Liver (tissue), 9 donors: Measurements from ENCODE around the gene TFPI. TPM values are rescaled to one million over a fixed set of nuclear protein-coding genes. Genes with fewer than 3 reads are reported as not detected.

ENCODE experiments used
- DNase-seq: peaks from one replicate; pipeline ENCODE4 v3.0.0-alpha.2; 2017; ENCODE audit warnings: low spot score
- H3K27ac ChIP-seq, 2 donors: one replicate each; pipeline ENCODE4 v1.7.0; 2013; ENCODE audit warnings: inconsistent platforms in 2 of 2, low read length in 2 of 2, control low read depth in 1 of 2, low read depth in 1 of 2, mild to moderate bottlenecking in 1 of 2
- H3K27me3 ChIP-seq, 4 donors: one replicate each; pipeline versions ENCODE4 v1.6.1 to v1.7.0; 2013; ENCODE audit warnings: low read length in 3 of 4, inconsistent platforms in 1 of 4, mild to moderate bottlenecking in 1 of 4, moderate library complexity in 1 of 4; ENCODE audit not compliant: control insufficient read depth in 4 of 4, insufficient read depth in 4 of 4
- H3K36me3 ChIP-seq, 4 donors: one replicate each; pipeline versions ENCODE4 v1.6.1 to v1.7.0; 2013; ENCODE audit warnings: low read length in 3 of 4, mild to moderate bottlenecking in 3 of 4, low read depth in 1 of 4, moderate library complexity in 1 of 4; ENCODE audit not compliant: control insufficient read depth in 4 of 4, insufficient read depth in 3 of 4
- H3K4me1 ChIP-seq, 4 donors: one replicate each; pipeline versions ENCODE4 v1.6.1 to v1.7.0; 2013; ENCODE audit warnings: low read length in 3 of 4, mild to moderate bottlenecking in 3 of 4, moderate library complexity in 1 of 4; ENCODE audit not compliant: control insufficient read depth in 4 of 4, insufficient read depth in 4 of 4
- H3K4me3 ChIP-seq, 3 donors: one replicate each; pipeline versions ENCODE4 v1.6.1 to v1.7.0; 2013; ENCODE audit warnings: low read length in 3 of 3, control low read depth in 1 of 3, low read depth in 1 of 3, mild to moderate bottlenecking in 1 of 3
- H3K9ac ChIP-seq, 2 donors: one replicate each; pipeline ENCODE4 v1.7.0; 2013; ENCODE audit warnings: low read length in 2 of 2, mild to moderate bottlenecking in 2 of 2, moderate library complexity in 2 of 2, control low read depth in 1 of 2, low read depth in 1 of 2
- H3K9me3 ChIP-seq, 4 donors: one replicate each; pipeline versions ENCODE4 v1.6.1 to v1.7.0; 2013; ENCODE audit warnings: low read length in 3 of 4; ENCODE audit not compliant: control insufficient read depth in 4 of 4
- ATF3 ChIP-seq: IDR thresholded peaks from 2 replicates; pipeline ENCODE4 v1.6.1; 2016; ENCODE audit warnings: antibody characterized with exemption
- EGR1 ChIP-seq, 2 donors: IDR thresholded peaks; 2 replicates each; pipeline ENCODE4 v1.6.1; 2016 to 2018; ENCODE audit warnings: antibody characterized with exemption in 2 of 2, low read depth in 2 of 2
- FOXA1 ChIP-seq: IDR thresholded peaks from 2 replicates; pipeline ENCODE4 v1.6.1; 2016; ENCODE audit warnings: antibody characterized with exemption
- FOXA2 ChIP-seq: IDR thresholded peaks from 2 replicates; pipeline ENCODE4 v1.6.1; 2016; ENCODE audit warnings: antibody characterized with exemption
- GABPA ChIP-seq, 2 donors: IDR thresholded peaks in 1 of 2; conservative IDR thresholded peaks in 1 of 2; 2 replicates each; pipeline ENCODE4 v1.6.1; 2016; ENCODE audit warnings: antibody characterized with exemption in 2 of 2, mild to moderate bottlenecking in 1 of 2, moderate library complexity in 1 of 2
- HNF4A ChIP-seq, 2 donors: conservative IDR thresholded peaks; 2 replicates each; pipeline ENCODE4 v1.6.1; 2016; ENCODE audit warnings: antibody characterized with exemption in 2 of 2, mild to moderate bottlenecking in 2 of 2
- HNF4G ChIP-seq: IDR thresholded peaks from 2 replicates; pipeline ENCODE4 v1.6.1; 2016; ENCODE audit warnings: antibody characterized with exemption
- JUND ChIP-seq, 2 donors: IDR thresholded peaks; 2 replicates each; pipeline ENCODE4 v1.6.1; 2016; ENCODE audit warnings: antibody characterized with exemption in 2 of 2
- MAX ChIP-seq: IDR thresholded peaks from 2 replicates; pipeline ENCODE4 v1.6.1; 2016; ENCODE audit warnings: antibody characterized with exemption
- NR2F2 ChIP-seq: IDR thresholded peaks from 2 replicates; pipeline ENCODE4 v1.6.1; 2016; ENCODE audit warnings: antibody characterized with exemption
- RAD21 ChIP-seq, 2 donors: IDR thresholded peaks; 2 replicates each; pipeline ENCODE4 v1.6.1; 2016; ENCODE audit warnings: antibody characterized with exemption in 2 of 2, mild to moderate bottlenecking in 2 of 2
- RXRA ChIP-seq, 2 donors: IDR thresholded peaks; 2 replicates each; pipeline ENCODE4 v1.6.1; 2017 to 2018; ENCODE audit warnings: antibody characterized with exemption in 2 of 2, mild to moderate bottlenecking in 1 of 2
- SP1 ChIP-seq: IDR thresholded peaks from 2 replicates; pipeline ENCODE4 v1.6.1; 2018; ENCODE audit warnings: antibody characterized with exemption, mild to moderate bottlenecking
- TAF1 ChIP-seq: conservative IDR thresholded peaks from 2 replicates; pipeline ENCODE4 v1.6.1; 2016; ENCODE audit warnings: antibody characterized with exemption, mild to moderate bottlenecking
- YY1 ChIP-seq: IDR thresholded peaks from 2 replicates; pipeline ENCODE4 v1.6.1; 2016; ENCODE audit warnings: antibody characterized with exemption, mild to moderate bottlenecking
- WGBS: extraction: QIAGEN DNeasy Blood & Tissue Kit; methylation state at CpG from one replicate; pipeline ENCODE4 v1.1.7; 2013; 5-methylcytosine and 5-hydroxymethylcytosine counted together
- polyA plus RNA-seq, 2 donors: library from polyadenylated mRNA; stranded (reverse) in 1 of 2; unstranded in 1 of 2; fragments of 200-250 nt in 1 of 2; fragments of >200 nt in 1 of 2; fragmentation: Nextera tagmentation in 1 of 2; extraction: Ambion mirVana in 1 of 2; gene quantifications; one replicate each; pipeline versions ENCODE4 v1.2.1 to v1.2.3, GENCODE V29; 2013 to 2015
- total RNA-seq, 2 donors: library from RNA; depleted of rRNA; stranded (reverse); fragments of >200 nt; gene quantifications; one replicate each; pipeline ENCODE4 v1.2.3, GENCODE V29; 2014
- TF ChIP-seq, protein P1 (sequence below): IDR thresholded peaks from 2 replicates; pipeline ENCODE4 v1.6.1; 2016; ENCODE audit warnings: antibody characterized with exemption
- TF ChIP-seq, protein P2 (sequence below): IDR thresholded peaks from 2 replicates; pipeline ENCODE4 v1.6.1; 2016; ENCODE audit warnings: antibody characterized with exemption, mild to moderate bottlenecking
- donor health status: healthy.
- donor health status: healthy.
- donor health status: healthy.
- donor health status: healthy.
- donor health status: healthy.

The TFPI gene
- total and polyA plus RNA-seq, 4 donors: 55.8 to 211 (median 130) TPM

- no peaks in the 10 kb centered on the region for H3K27me3 ChIP-seq
- H3K9ac ChIP-seq: no peak overlapping the region
- H3K9me3 ChIP-seq: no peaks in the 10 kb centered on the region
- peaks cover 0 to 14% (median 9%) of the 10 kb centered on the region in 4 donors for H3K36me3 ChIP-seq
- TF ChIP-seq SP1 (no peak), RXRA (IDR thresholded peaks at IDR 0.05) (no peak), EGR1 (IDR thresholded peaks at IDR 0.05; ENCODE audit: low read depth in 2 of 2) (no peak), ATF3 (no peak), TAF1 (no peak), MAX (no peak), HNF4A (conservative IDR thresholded peaks at IDR 0.05) (no peak), FOXA2 (no peak)
- no peak overlapping the region for H3K27ac ChIP-seq
- H3K4me1 ChIP-seq: peaks cover 5 to 32% (median 12%) of the 10 kb centered on the region in 4 donors
- WGBS: 94% methylated on average over 1 of the region's 1 CpG
- no peak for DNase-seq
- no peak overlapping the region for H3K4me3 ChIP-seq
Observed at GRCh38 chr2:187525163-187525900, 28.9 kb downstream of the TFPI start.

DNA sequence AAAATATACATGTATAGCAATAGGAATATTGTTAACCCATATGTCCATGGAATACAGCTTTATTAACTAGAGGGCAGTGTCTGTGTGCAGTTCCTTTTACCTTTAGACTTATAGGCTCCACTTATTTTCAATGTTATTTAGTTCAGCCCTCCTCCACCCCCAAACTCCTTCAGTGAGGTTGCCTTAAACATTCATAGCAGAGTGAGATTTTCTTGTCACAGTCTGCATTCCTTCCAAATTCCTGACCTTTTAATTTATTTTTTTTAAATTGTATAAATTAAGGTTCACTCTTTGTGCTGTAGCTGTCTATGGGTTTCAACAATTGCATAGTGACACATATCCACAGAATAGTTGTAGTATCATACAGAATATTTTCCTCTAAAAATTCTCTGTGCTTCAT lies 30.9 kb downstream of the TFPI start:
- Histone ChIP-seq H3K4me1 (peaks cover 0 to 18% (median 6%) of the 10 kb centered on the region in 4 donors), H3K9me3 (no peaks in the 10 kb centered on the region), H3K27me3 (no peaks in the 10 kb centered on the region), H3K9ac (no peak overlapping the region), H3K27ac (no peak overlapping the region), H3K4me3 (no peak overlapping the region), H3K36me3 (peaks cover 5 to 23% (median 12%) of the 10 kb centered on the region in 4 donors)
- no peak for DNase-seq
- TF ChIP-seq RAD21 (IDR thresholded peaks at IDR 0.05) (no peak), TAF1 (no peak), RXRA (IDR thresholded peaks at IDR 0.05) (no peak), FOXA1 (no peak), EGR1 (IDR thresholded peaks at IDR 0.05; ENCODE audit: low read depth in 2 of 2) (no peak), YY1 (no peak), HNF4A (conservative IDR thresholded peaks at IDR 0.05) (no peak), NR2F2 (no peak)

DNA sequence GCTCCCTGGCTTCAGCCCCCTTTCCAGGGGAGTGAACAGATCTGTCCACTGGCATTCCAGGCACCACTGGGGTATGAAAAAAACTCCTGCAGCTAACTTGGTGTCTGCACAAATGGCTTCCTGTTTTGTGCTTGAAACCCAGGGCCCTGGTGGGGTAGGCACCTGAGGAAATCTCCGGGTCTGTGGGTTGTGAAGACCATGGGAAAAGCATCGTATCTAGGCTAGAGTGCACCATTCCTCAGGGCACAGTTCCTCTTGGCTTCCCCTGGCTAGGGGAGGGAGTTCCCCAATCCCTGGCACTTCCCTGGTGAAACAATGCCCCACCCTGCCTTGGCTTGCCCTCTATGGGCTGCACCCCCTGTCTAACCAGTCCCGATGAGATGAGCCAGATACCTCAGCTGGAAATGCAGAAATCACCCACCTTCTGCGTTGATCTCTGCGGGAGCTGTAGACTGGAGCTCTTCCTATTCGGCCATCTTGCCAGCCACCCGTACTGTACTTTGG lies 34.1 kb downstream of the TFPI start:
- DNase-seq: no peak
- Histone ChIP-seq H3K9ac (no peak overlapping the region), H3K4me3 (no peak overlapping the region), H3K36me3 (peaks cover 5 to 23% (median 12%) of the 10 kb centered on the region in 4 donors), H3K27me3 (no peaks in the 10 kb centered on the region), H3K9me3 (no peaks in the 10 kb centered on the region), H3K4me1 (no peaks in the 10 kb centered on the region), H3K27ac (no peak overlapping the region)
- no peak for TF ChIP-seq GABPA (IDR thresholded peaks at IDR 0.05 in 1 of 2, conservative IDR thresholded peaks at IDR 0.05 in 1 of 2)
- TF ChIP-seq FOXA2: no peak
- TF ChIP-seq JUND (IDR thresholded peaks at IDR 0.05): no peak
- TF ChIP-seq HNF4A (conservative IDR thresholded peaks at IDR 0.05): no peak
- no peak for TF ChIP-seq HNF4G
- TF ChIP-seq TAF1: no peak
- TF ChIP-seq, protein P1, sequence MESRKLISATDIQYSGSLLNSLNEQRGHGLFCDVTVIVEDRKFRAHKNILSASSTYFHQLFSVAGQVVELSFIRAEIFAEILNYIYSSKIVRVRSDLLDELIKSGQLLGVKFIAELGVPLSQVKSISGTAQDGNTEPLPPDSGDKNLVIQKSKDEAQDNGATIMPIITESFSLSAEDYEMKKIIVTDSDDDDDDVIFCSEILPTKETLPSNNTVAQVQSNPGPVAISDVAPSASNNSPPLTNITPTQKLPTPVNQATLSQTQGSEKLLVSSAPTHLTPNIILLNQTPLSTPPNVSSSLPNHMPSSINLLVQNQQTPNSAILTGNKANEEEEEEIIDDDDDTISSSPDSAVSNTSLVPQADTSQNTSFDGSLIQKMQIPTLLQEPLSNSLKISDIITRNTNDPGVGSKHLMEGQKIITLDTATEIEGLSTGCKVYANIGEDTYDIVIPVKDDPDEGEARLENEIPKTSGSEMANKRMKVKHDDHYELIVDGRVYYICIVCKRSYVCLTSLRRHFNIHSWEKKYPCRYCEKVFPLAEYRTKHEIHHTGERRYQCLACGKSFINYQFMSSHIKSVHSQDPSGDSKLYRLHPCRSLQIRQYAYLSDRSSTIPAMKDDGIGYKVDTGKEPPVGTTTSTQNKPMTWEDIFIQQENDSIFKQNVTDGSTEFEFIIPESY: no peak
- TF ChIP-seq, protein P2, sequence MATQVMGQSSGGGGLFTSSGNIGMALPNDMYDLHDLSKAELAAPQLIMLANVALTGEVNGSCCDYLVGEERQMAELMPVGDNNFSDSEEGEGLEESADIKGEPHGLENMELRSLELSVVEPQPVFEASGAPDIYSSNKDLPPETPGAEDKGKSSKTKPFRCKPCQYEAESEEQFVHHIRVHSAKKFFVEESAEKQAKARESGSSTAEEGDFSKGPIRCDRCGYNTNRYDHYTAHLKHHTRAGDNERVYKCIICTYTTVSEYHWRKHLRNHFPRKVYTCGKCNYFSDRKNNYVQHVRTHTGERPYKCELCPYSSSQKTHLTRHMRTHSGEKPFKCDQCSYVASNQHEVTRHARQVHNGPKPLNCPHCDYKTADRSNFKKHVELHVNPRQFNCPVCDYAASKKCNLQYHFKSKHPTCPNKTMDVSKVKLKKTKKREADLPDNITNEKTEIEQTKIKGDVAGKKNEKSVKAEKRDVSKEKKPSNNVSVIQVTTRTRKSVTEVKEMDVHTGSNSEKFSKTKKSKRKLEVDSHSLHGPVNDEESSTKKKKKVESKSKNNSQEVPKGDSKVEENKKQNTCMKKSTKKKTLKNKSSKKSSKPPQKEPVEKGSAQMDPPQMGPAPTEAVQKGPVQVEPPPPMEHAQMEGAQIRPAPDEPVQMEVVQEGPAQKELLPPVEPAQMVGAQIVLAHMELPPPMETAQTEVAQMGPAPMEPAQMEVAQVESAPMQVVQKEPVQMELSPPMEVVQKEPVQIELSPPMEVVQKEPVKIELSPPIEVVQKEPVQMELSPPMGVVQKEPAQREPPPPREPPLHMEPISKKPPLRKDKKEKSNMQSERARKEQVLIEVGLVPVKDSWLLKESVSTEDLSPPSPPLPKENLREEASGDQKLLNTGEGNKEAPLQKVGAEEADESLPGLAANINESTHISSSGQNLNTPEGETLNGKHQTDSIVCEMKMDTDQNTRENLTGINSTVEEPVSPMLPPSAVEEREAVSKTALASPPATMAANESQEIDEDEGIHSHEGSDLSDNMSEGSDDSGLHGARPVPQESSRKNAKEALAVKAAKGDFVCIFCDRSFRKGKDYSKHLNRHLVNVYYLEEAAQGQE: no peak
- no peak for TF ChIP-seq SP1
- no peak for TF ChIP-seq MAX
- no peak for TF ChIP-seq RXRA (IDR thresholded peaks at IDR 0.05)
- TF ChIP-seq YY1: no peak
- no peak for TF ChIP-seq FOXA1
- TF ChIP-seq EGR1 (IDR thresholded peaks at IDR 0.05; ENCODE audit: low read depth in 2 of 2): no peak
- no peak for TF ChIP-seq ATF3
- TF ChIP-seq NR2F2: no peak
- WGBS: 96% methylated on average over 7 of the region's 7 CpGs
